GM21786 (cell line): Measurements from ENCODE around the gene VARS1.

ENCODE experiments used
- ATAC-seq: cut with Tn5 transposase; IDR thresholded peaks from one replicate; pipeline ENCODE4 v1.9.1; 2021; ENCODE audit not compliant: unreplicated experiment

VARS1 gene

GRCh38 chr6:31749301-31750036 lies 46.1 kb downstream of the VARS1 start:
- ATAC-seq, result no peak
